ENCODE results near the gene JAZF1. TPM values are rescaled to one million over a fixed set of nuclear protein-coding genes. Genes with fewer than 3 reads are reported as not detected.
A peak's percentile ranks its signal among the peaks of the same experiment; 100 is the strongest.

JAZF1 gene
- total and polyA plus RNA-seq, 10 of the 15 experiments (the other 5 are each of a cell fraction or from before 2014, with no cell fraction given): 0.04 to 0.82 (median 0.15) TPM; not detected in 3

DNA sequence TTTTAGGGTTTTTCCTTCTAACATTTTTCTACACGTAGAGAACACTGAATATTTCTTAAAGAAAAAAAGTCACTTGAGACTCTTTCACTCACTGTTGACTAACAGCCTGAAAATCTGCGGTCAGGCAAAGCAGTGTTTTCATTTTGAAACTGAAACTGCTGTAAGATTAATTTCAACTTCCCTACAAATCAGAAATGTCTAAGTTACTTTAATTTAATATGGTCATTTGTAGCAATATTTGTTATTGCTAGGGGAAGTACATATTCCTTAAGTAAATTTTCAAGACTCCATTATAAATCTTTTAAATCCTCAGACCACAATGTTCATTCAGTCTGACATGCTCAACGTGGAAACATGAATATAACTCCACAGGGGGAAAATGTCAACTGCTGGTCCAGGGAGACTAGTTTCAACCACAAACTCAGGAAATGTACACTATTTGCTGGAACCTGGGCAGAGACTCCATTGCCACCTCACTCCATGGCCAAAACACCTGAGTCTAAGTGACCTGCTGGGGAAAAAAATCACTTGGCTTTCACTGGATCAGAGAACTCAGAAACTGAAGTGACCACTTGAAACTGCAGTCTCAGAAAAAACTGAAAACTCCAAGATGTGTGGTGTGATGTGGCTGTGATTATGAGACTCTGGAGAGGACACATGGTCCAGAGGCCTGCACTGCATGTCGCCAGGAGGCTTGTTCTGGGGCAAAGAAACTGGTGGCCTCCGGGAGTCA, 279.4 kb downstream of the JAZF1 start (continued):
- TF ChIP-seq HDGF (IDR thresholded peaks at IDR 0.05): no peak
- no peak for TF ChIP-seq RFX5 (IDR thresholded peaks at IDR 0.05; ENCODE audit: low read depth, low read length)
- no peak for TF ChIP-seq NR2C1 (IDR thresholded peaks at IDR 0.05)
- no peak for TF ChIP-seq TCF7 (IDR thresholded peaks at IDR 0.05; ENCODE audit: borderline replicate concordance)
- no peak for TF ChIP-seq TCF12 (IDR thresholded peaks at IDR 0.05; ENCODE audit: low read depth, low read length)
- 0 out of 2 replicates have a peak, but pooled peaks have one; percentile 19 for TF ChIP-seq NR2F1 (conservative IDR thresholded peaks at IDR 0.05)
- no peak for TF ChIP-seq CHD1 (IDR thresholded peaks at IDR 0.05; ENCODE audit: low read depth, low read length)
- TF ChIP-seq ZNF24 (IDR thresholded peaks at IDR 0.05): 0 out of 2 replicates have a peak, but pooled peaks have one; percentile 54
- TF ChIP-seq RCOR1 (conservative IDR thresholded peaks at IDR 0.05; ENCODE audit: low read depth, low read length): 0 out of 2 replicates have a peak, but pooled peaks have one; percentile 48
- no peak for TF ChIP-seq WRNIP1 (IDR thresholded peaks at IDR 0.05; ENCODE audit: borderline replicate concordance, low read depth, low read length)
- no peak for TF ChIP-seq RELA (IDR thresholded peaks at IDR 0.05; ENCODE audit: borderline replicate concordance, partially characterized antibody)
- peak; percentile 68 for TF ChIP-seq ATF7 (IDR thresholded peaks at IDR 0.05; ENCODE audit: low read depth)
- 0 out of 2 replicates have a peak, but pooled peaks have one; percentile 39 for TF ChIP-seq GATAD2B (conservative IDR thresholded peaks at IDR 0.05; ENCODE audit: low read depth)
- TF ChIP-seq IKZF1 (conservative IDR thresholded peaks at IDR 0.05): peak; percentile 79
- no peak for TF ChIP-seq STAT1 (conservative IDR thresholded peaks at IDR 0.05)
- TF ChIP-seq MXI1 (IDR thresholded peaks at IDR 0.05; ENCODE audit: low read depth, low read length): no peak
- TF ChIP-seq ZNF274 (IDR thresholded peaks at IDR 0.05; ENCODE audit: insufficient read depth, insufficient read length): no peak
- no peak for TF ChIP-seq HCFC1 (IDR thresholded peaks at IDR 0.05; ENCODE audit: low read length)
- TF ChIP-seq, protein P1, sequence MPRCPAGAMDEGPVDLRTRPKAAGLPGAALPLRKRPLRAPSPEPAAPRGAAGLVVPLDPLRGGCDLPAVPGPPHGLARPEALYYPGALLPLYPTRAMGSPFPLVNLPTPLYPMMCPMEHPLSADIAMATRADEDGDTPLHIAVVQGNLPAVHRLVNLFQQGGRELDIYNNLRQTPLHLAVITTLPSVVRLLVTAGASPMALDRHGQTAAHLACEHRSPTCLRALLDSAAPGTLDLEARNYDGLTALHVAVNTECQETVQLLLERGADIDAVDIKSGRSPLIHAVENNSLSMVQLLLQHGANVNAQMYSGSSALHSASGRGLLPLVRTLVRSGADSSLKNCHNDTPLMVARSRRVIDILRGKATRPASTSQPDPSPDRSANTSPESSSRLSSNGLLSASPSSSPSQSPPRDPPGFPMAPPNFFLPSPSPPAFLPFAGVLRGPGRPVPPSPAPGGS (IDR thresholded peaks at IDR 0.05; ENCODE audit: borderline replicate concordance, insufficient read depth, low read depth, low read length, poor library complexity, severe bottlenecking): no peak
- TF ChIP-seq IRF4 (IDR thresholded peaks at IDR 0.05; ENCODE audit: low read depth, low read length): peak; percentile 54; the same call in 1 of the 2 replicates
- TF ChIP-seq, protein P2, sequence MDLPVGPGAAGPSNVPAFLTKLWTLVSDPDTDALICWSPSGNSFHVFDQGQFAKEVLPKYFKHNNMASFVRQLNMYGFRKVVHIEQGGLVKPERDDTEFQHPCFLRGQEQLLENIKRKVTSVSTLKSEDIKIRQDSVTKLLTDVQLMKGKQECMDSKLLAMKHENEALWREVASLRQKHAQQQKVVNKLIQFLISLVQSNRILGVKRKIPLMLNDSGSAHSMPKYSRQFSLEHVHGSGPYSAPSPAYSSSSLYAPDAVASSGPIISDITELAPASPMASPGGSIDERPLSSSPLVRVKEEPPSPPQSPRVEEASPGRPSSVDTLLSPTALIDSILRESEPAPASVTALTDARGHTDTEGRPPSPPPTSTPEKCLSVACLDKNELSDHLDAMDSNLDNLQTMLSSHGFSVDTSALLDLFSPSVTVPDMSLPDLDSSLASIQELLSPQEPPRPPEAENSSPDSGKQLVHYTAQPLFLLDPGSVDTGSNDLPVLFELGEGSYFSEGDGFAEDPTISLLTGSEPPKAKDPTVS (IDR thresholded peaks at IDR 0.05; ENCODE audit: low read depth, low read length): no peak
- TF ChIP-seq ZNF622 (IDR thresholded peaks at IDR 0.05): no peak
- TF ChIP-seq RB1 (IDR thresholded peaks at IDR 0.05; ENCODE audit: borderline replicate concordance): no peak
- no peak for TF ChIP-seq SUPT20H (IDR thresholded peaks at IDR 0.05; ENCODE audit: borderline replicate concordance, control insufficient read depth, low read depth, low read length)
- no peak for TF ChIP-seq HDAC6 (IDR thresholded peaks at IDR 0.05; ENCODE audit: unreplicated experiment)
- no peak for TF ChIP-seq POLR2AphosphoS2 (IDR thresholded peaks at IDR 0.05; ENCODE audit: low read depth, low read length)
- TF ChIP-seq TAF1 (IDR thresholded peaks at IDR 0.05; ENCODE audit: borderline replicate concordance, low read depth, low read length): no peak
- TF ChIP-seq, protein P3, sequence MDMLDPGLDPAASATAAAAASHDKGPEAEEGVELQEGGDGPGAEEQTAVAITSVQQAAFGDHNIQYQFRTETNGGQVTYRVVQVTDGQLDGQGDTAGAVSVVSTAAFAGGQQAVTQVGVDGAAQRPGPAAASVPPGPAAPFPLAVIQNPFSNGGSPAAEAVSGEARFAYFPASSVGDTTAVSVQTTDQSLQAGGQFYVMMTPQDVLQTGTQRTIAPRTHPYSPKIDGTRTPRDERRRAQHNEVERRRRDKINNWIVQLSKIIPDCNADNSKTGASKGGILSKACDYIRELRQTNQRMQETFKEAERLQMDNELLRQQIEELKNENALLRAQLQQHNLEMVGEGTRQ (IDR thresholded peaks at IDR 0.05; ENCODE audit: borderline replicate concordance, low read depth, low read length): no peak
- TF ChIP-seq SMAD1 (IDR thresholded peaks at IDR 0.05; ENCODE audit: low read depth, partially characterized antibody): no peak
- no peak for TF ChIP-seq CHD4 (IDR thresholded peaks at IDR 0.05)
- no peak for TF ChIP-seq PML (IDR thresholded peaks at IDR 0.05; ENCODE audit: low read length)
